Activated naive CD4-positive, alpha-beta T cell treated with Interleukin-2 at 50 U/mL for 16 hours (primary cell): Measurements from ENCODE around the gene WNK4.

Experiments
- DNase-seq: peaks from one replicate; pipeline ENCODE4 v3.0.0-alpha.2; 2020

WNK4 gene

DNA sequence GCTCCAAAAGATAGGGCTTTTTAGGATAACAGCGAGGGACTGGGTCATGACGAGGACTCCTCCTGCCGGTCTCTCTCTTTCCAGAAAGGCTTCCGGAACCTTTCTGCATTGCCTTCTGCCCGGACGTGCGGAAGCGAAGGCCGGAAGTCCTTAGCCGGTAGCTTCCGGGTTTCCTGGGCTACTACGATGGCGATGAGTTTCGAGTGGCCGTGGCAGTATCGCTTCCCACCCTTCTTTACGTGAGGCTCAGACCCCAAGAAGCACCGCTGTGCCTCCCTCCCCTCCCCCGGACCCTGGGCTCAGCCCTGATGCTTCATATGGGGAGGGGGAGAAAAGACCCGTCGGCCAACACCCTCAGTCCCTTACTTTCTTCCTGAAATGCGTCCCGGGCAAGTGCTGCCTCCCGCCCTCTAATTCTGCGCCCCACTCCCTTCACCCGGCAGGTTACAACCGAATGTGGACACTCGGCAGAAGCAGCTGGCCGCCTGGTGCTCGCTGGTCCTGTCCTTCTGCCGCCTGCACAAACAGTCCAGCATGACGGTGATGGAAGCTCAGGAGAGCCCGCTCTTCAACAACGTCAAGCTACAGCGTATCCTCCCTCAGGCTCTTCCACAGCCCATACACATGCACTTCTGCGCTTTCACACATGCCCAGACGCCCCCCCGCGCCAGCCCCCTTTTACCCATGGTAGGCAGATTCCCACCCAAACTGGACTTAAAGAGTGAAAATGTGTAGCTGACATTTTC is 6.9 kb upstream of the WNK4 start, which contains the start of gene VPS25:
Gene VPS25 (plus strand): TSS at position 160 of the 746 bp plus-strand sequence. CDS start 27 bp downstream, at position 187.
- DNase-seq: peak; percentile 82

DNA sequence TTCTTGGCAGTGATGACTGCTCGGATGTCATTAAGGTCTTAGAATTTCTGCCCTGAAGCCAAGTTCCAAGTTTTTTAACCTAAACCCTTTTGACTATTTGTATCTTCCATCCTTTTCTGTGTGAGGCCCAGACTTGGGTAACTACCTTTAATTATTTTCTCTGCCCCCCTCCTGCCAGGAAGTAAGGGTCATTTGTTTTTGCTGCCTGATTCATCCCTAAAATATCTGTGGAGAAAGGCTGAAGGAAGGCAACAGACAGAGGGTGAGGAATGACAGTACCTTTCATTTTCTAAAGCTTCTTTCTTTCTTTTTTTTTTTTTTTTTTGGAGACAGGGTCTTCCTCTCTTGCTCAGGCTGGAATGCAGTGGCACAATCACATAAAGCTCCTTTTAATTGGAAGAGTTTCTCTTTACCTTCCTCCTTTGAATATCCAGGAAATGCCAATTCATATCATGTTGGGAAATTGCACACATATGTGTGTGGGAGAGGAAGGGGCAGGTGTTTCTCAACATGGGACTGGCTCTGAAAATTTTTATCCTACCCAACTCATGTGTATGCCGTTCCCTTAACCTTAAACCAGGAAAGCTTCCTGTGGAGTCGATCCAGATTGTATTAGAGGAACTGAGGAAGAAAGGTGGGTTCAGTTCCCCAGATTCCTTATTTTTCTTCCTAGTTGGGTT is 6.2 kb upstream of the WNK4 start:
- no peak for DNase-seq

DNA sequence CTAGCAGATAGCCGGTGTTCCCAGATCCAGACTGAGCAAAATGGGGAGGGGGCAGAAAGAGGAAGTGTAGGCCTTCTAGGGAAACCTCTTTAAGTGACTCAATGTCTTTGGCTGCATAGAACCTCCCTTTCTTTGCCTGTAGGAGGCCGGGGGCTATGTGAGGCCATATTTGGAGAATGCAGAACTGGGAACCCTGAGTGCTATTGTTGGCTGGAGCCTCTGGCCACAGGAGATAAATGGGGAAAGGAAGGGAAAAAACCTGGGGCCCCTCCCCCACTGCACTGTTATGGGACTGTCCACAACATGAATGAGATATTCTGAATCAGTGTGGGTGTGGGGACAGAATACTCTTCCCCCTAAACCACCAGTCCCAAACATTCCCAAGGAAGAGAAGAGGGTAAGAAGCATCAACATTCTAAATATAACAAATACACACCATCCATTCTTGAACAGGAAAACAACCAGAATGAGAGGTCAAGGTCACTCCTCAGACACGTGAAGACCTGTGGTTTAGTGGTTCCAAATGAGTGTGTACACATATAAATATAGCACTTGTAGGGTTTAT is 4.8 kb upstream of the WNK4 start:
- no peak for DNase-seq

DNA sequence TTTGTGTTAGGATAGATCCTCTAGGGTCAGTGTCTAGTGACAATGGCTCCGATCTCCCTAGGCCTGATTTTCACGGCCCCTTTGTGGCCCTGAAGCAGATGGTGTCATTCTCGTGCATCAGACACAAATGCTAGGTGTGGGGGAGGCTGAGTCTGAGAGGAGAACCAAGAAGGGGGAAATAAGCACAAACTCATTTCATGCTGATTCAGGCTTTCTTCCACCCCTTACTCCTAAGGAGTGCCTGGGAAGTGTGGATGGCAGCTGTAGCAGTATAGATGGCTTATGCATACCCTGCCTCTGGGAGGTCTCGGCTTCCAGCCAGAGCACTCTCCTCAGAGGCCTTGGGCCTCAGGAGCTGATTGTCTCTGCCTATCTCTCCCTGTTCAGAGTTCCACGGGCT is 1.8 kb upstream of the WNK4 start:
- no peak for DNase-seq

DNA sequence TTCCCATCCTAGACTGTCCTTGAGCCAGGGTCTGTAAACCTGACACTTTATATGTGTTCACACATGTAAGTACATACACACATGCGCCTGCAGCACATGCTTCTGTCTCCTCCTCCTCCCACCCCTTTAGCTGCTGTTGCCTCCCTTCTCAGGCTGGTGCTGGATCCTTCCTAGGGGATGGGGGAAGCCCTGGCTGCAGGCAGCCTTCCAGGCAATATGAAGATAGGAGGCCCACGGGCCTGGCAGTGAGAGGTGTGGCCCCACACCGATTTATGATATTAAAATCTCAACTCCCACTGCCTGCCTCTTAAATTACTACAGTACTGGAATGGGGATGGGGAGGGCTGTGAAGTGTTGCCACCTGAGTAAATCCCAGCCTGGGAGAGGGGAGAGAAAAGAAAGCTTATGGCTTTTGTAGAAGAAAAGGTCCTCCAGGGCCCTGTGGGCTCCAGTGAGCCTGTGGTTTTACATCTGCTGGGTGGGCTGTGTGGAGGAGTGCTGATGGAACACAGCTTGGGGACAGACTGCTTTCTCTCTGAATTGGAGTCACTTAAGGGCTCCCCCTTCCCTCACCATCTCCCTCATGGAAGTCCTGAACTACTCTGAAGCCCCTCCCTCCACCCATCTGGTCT is 990 bp upstream of the WNK4 start:
- DNase-seq: no peak

DNA sequence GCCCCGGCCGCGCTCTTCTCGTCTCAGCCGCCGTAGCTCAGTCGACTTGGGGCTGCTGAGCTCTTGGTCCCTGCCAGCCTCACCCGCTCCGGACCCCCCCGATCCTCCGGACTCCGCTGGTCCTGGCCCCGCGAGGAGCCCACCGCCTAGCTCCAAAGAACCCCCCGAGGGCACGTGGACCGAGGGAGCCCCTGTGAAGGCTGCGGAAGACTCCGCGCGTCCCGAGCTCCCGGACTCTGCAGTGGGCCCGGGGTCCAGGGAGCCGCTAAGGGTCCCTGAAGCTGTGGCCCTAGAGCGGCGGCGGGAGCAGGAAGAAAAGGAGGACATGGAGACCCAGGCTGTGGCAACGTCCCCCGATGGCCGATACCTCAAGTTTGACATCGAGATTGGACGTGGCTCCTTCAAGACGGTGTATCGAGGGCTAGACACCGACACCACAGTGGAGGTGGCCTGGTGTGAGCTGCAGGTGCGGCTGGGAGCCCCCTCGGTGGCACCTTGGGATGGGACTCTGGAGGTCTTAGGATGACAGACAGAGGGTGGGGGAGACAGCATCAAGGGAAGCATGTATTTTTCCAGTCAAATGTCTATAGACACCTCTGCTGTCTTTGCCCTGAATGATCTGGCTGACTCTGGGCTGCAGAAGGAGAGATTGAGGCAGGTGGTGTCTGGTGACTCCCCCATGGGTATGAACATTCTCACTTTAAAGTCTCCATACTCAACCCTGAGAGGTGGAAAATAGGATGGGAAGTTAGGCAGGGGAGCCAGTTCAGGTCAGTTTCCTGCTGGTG is 635 bp downstream of the WNK4 start:
- DNase-seq: no peak

DNA sequence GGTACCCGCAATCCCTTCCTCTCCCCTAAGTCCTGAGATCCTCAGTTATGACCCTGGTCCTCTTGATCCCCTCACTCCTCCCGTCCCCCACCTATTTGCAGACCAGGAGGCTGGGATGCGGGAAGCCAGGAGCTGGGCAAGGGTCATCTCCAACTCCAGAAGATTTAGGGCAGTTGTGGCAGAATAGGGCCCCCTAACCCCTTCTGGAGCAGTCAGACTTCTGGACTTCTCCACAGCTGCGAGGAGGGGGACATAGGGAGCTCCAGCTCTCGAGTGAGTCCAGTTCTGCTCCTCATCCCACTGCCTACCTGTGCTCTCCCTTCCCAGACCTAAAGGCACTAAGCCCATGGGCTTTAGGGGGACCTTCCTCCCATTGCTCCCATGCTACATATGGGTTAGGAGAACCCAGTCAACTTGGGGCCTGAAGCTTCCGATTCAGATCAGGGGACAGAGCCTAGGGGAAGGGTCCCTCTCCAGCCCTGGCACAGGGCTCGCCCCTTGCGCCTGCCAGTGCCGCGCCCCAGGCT is 1.3 kb downstream of the WNK4 start:
- no peak for DNase-seq

DNA sequence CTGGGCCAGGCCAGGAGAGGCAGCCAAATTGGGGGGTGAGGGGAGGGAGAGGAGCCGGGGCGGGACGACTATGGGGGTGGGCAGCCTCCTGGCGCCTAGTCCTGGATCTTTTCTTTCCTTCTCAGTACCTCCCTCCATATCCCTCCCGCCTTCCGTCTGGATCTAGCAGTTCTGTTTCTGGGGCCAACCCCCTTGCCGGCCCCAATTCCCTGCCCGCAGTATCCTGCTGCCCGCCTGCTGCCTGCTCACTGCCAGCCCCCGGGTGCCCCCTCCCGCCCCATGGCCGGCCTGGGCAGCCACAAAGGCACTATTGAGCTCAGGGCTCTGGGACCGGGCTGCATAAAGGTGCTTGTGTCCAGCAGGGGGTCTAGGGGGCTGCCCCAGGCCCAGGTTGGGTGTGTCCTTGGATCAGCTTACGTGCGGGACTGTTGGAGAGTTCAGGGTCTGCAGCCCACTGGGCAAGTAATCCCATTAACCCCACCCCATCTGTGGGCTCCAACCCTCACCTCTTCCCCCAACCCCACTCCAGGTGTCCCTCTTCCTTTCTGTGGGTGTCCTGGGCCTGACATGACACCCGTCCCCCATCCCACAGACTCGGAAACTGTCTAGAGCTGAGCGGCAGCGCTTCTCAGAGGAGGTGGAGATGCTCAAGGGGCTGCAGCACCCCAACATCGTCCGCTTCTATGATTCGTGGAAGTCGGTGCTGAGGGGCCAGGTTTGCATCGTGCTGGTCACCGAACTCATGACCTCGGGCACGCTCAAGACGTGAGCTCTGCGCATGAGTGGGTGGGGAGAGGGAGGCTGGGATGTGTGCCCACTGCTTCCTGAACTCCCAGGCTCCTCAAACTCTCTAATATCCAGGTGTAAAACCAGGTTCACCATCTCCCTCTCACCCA is 2.0 kb downstream of the WNK4 start:
- no peak for DNase-seq

DNA sequence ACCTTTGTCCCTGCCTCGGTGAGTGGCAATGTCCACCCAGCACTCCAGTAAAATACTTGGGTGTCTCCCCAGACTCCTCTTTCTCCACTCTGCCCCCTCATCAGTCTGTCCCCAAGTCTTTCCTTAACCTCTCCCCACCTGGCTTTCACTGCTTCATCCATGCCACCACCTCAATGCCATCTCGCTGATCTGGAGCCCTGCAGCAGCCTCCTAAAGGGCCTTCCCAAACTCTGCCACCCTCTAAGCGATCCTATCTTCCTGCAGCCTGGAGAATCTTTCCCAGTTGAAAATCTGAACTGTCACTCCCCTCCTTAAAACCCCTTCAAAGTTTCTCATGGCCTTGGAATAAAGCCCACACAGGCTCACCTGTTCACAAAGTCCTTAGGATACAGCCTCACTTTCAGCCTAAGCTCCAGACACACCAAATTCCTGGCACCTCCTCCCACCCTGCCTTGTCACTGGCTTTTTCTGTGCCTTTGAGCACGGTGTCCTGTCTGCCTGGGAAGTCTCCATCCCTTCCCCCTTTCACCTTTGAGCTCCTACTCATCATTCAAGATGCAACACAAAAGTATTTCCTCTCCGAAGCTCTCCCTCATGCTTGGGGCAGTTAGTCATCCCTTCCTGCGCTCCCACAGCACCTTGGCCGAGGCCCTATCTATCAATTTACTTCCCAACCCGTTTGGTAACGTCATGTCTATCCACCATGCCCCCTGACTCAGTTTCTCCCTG is 2.8 kb downstream of the WNK4 start:
- DNase-seq: no peak

DNA sequence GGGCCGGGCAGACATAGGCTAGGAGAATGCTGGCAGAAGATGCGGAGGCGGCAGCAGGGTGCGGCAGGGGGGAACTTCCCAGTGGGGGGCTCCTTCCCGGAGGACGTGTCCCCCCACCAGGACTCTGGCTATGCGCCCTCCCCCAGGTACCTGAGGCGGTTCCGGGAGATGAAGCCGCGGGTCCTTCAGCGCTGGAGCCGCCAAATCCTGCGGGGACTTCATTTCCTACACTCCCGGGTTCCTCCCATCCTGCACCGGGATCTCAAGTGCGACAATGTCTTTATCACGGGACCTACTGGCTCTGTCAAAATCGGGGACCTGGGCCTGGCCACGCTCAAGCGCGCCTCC is 3.4 kb downstream of the WNK4 start:
- DNase-seq: no peak

DNA sequence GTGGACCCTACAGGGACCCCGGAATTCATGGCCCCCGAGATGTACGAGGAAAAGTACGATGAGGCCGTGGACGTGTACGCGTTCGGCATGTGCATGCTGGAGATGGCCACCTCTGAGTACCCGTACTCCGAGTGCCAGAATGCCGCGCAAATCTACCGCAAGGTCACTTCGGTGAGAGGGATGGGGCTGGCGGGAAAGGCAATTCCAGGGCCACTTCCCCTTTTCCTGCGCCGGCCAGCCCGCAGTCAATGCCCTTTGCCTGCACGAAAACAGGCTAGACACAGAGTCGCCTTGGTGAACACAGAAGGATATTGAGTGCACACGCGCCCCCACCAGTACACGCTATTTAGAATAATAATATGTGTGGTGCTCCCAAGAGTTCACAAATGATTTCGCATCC is 4.0 kb downstream of the WNK4 start:
- no peak for DNase-seq

DNA sequence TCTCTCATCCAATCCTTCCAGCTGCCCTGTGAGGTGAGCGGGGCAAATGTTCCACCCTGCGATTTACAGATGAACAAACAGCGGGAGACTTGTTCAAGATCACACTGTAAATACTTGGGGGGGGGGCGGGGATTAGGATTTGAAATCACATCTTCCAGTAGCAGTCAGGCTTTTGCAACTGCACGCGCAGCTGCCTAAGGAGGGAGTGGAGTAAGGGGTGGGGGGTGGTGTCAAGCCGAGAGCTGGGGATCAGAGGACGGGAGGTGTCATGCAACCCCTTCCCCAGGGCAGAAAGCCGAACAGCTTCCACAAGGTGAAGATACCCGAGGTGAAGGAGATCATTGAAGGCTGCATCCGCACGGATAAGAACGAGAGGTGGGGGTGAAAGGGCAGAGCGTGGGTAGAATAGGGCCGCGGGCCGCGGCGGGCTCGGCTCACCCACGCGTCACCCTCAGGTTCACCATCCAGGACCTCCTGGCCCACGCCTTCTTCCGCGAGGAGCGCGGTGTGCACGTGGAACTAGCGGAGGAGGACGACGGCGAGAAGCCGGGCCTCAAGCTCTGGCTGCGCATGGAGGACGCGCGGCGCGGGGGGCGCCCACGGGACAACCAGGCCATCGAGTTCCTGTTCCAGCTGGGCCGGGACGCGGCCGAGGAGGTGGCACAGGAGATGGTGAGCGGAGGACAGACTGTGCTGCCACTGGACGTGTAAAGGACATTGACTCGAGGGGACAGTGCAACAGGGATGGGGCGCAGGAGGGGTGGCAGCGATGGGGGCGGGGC is 4.6 kb downstream of the WNK4 start:
- DNase-seq: peak; percentile 17

DNA sequence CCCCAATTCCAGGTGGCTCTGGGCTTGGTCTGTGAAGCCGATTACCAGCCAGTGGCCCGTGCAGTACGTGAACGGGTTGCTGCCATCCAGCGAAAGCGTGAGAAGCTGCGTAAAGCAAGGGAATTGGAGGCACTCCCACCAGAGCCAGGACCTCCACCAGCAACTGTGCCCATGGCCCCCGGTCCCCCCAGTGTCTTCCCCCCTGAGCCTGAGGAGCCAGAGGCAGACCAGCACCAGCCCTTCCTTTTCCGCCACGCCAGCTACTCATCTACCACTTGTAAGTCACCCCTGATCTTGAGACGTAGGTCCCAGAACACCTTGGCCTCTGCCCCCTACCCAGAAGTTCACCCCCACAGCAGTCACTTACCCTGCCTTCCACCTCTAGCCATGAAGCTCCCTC is 6.9 kb downstream of the WNK4 start:
- DNase-seq: no peak

DNA sequence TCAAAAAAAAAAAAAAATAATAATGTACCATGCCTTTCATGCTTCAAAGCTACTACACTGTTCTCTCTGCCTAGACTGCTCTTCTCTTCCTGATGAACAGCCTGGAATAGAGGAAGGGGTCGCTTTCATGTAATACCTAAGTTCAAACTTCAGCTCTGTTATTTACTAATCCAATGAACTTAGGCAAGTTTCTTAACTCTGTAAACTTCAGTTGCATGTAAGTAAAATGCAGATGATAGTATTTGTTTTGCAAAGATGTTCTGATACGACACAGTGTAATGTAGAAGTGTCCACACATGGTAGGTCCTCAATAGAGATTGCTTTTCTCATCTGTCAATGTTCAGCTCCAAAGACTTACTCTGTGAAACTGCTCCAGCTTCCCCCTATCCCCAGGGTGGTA is 11.5 kb downstream of the WNK4 start:
- no peak for DNase-seq

DNA sequence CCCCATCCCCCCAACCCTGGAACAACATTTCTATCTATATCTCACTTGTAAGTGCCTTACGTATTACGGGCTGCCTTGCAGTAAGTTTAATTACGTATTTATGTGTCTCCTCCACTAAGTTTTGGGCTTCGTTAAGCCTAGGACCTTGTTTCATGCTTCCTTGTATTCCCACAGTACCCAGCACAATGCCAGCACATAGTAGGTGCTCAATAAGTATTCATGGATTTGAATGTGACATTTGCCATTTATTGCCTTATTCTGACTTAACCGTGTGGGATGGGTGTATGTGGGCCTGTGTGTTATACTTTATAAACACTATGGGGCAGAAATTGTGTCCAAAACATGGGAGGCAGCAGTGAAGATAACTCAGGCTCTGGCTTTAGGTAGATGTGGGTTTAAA is 12.1 kb downstream of the WNK4 start:
- DNase-seq: no peak

DNA sequence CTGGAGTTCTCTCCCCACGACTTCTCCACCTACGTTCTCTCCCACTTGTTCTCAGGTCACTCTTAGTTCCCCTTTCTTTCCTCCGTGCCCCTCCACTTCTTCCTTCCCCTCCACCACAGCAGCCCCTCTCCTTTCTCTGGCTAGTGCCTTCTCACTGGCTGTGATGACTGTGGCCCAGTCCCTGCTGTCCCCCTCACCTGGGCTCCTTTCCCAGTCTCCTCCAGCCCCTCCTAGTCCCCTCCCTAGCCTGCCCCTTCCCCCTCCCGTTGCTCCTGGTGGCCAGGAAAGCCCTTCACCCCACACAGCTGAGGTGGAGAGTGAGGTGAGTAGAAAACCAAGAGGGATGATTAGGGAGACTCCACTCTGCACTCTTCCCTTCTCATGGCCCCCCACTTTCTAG is 14.7 kb downstream of the WNK4 start:
- no peak for DNase-seq

DNA sequence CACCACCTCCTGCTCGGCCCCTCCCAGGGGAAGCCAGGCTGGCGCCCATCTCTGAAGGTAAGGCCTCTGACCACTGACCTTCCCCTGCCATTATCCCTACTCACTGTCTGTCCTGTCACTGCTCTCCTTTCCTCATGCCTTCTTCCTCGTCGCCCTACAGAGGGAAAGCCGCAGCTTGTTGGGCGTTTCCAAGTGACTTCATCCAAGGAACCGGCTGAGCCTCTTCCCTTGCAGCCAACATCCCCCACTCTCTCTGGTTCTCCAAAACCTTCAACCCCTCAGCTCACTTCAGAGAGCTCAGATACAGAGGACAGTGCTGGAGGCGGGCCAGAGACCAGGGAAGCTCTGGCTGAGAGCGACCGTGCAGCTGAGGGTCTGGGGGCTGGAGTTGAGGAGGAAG is 15.1 kb downstream of the WNK4 start:
- DNase-seq: no peak

DNA sequence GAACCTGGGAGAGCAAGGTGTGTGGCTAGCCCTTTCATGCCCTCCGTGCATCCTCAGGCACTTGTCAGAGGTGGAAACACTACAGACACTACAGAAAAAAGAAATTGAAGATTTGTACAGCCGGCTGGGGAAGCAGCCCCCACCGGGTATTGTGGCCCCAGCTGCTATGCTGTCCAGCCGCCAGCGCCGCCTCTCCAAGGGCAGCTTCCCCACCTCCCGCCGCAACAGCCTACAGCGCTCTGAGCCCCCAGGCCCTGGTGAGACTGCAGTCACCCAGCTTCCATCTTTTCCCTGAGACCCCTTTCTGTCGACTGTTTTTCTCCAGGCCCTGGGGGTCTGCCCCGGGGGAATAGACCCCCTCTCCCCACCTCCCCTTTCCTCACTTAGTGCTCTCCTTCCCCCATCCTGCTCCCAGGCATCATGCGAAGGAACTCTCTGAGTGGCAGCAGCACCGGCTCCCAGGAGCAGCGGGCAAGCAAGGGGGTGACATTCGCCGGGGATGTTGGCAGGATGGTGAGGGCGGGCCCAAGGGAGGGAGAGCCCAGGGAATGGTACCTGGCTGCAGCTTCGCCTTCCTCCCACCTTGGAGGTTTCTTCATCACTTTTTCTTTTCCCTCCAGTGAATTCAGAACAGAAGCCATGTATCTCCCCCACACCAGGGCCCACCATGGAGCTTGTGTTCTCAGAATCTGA is 15.8 kb downstream of the WNK4 start:
- no peak for DNase-seq
